ENCODE data around the gene SPEM1.

Gene SPEM1, protein sequence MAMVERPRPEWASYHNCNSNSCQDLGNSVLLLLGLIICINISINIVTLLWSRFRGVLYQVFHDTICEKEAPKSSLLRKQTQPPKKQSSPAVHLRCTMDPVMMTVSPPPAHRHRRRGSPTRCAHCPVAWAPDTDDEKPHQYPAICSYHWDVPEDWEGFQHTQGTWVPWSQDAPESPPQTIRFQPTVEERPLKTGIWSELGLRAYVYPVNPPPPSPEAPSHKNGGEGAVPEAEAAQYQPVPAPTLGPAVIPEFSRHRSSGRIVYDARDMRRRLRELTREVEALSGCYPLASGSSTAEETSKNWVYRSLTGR

GRCh38 chr17:7419819-7420610, at the start of gene SPEM1:
TSS of gene SPEM1 (plus strand) at chr17:7420324. CDS start at chr17:7420385, 61 bp downstream.
- no peaks in the 10 kb centered on the region for H3K27me3 ChIP-seq (ENCODE audit: low read depth)
- H3K4me1 ChIP-seq, result no peaks in the 10 kb centered on the region
- H3K9me3 ChIP-seq, result no peaks in the 10 kb centered on the region
- no peak for DNase-seq (ENCODE audit: low spot score in 2 of 2)
- no peak within 1 kb of the TSS for H3K4me3 ChIP-seq
- in situ Hi-C loops (cut with MboI; ENCODE audit: low sequenced_read_pairs), result no loop called here
- peaks cover 5% of the 10 kb centered on the region; the same call in 1 of the 2 replicates for H3K36me3 ChIP-seq (replicated peaks)

- Histone ChIP-seq H3K4me1 (no peaks in the 10 kb centered on the region), H3K36me3 (replicated peaks) (no peaks in the 10 kb centered on the region), H3K4me3 (no peak overlapping the region), H3K9me3 (no peaks in the 10 kb centered on the region), H3K27me3 (ENCODE audit: low read depth) (no peaks in the 10 kb centered on the region)
- in situ Hi-C loops (cut with MboI; ENCODE audit: low sequenced_read_pairs), result no loop called here
- no peak for DNase-seq (ENCODE audit: low spot score in 2 of 2)
Observed at GRCh38 chr17:7370853-7371252, 49.3 kb upstream of the SPEM1 start.

GRCh38 chr17:7374353-7374752, 45.8 kb upstream of the SPEM1 start:
- in situ Hi-C loops (cut with MboI; ENCODE audit: low sequenced_read_pairs), result no loop called here

DNA sequence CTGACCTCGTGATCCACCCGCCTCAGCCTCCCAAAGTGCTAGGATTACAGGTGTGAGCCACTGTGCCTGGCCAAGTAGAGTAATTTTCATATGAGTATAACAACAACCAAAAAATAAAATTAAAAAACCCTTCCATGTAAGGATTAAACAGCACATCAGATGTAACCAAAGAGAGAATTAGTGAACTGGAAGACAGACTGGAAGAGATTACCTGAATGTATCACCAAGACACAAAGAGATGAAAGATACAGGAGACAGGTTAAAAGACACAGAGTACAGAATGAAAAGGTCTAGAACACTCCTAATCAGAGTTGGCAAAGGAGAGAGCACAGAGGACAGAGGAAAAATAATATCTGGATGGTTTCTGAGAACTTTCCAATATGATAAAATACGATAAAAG, 41.0 kb upstream of the SPEM1 start:
- H3K36me3 ChIP-seq (replicated peaks), result no peaks in the 10 kb centered on the region
- H3K9me3 ChIP-seq, result peaks cover 3% of the 10 kb centered on the region; the same call in 1 of the 2 replicates
- no peaks in the 10 kb centered on the region for H3K4me1 ChIP-seq
- no peak overlapping the region for H3K4me3 ChIP-seq
- H3K27me3 ChIP-seq (ENCODE audit: low read depth), result no peaks in the 10 kb centered on the region
- in situ Hi-C loops (cut with MboI; ENCODE audit: low sequenced_read_pairs), result no loop called here
- no peak for DNase-seq (ENCODE audit: low spot score in 2 of 2)

More at GRCh38 chr17:7374353-7374752, 45.8 kb upstream of the SPEM1 start:
- no peaks in the 10 kb centered on the region for H3K36me3 ChIP-seq (replicated peaks)
- no peaks in the 10 kb centered on the region for H3K27me3 ChIP-seq (ENCODE audit: low read depth)
- peaks cover 3% of the 10 kb centered on the region; the same call in 1 of the 2 replicates for H3K9me3 ChIP-seq
- H3K4me1 ChIP-seq, result no peaks in the 10 kb centered on the region
- no peak for DNase-seq (ENCODE audit: low spot score in 2 of 2)
- H3K4me3 ChIP-seq, result no peak overlapping the region

DNA sequence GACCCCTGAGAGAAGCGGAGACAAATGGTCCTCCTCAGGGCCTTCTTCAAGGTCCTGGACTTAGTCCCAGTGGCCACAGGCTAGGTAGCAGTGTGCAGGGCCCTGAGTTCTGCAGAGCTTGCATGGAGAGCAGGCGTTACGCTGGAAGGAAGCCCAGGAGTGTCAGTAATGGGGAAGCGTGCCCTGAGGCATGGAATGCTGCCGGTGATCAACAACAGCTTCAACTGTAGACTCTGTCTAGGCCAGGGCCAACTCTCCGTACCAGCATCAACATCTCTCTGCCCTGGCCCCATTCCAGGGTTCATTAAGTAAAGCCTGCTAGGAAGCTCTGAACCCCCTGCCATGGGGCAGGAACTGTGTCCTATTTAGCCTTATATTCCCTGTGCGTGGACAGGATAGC, 39.8 kb upstream of the SPEM1 start:
- no peaks in the 10 kb centered on the region for H3K36me3 ChIP-seq (replicated peaks)
- peaks cover 3% of the 10 kb centered on the region; the same call in 1 of the 2 replicates for H3K9me3 ChIP-seq
- H3K4me3 ChIP-seq, result no peak overlapping the region
- DNase-seq (ENCODE audit: low spot score in 2 of 2), result no peak
- H3K4me1 ChIP-seq, result no peaks in the 10 kb centered on the region
- in situ Hi-C loops (cut with MboI; ENCODE audit: low sequenced_read_pairs), result no loop called here
- H3K27me3 ChIP-seq (ENCODE audit: low read depth), result no peaks in the 10 kb centered on the region

GRCh38 chr17:7380855-7381683, 39.1 kb upstream of the SPEM1 start, which contains the start of gene TNK1:
TSS of gene TNK1 (plus strand) at chr17:7381089. CDS start at chr17:7382927, 1,838 bp downstream.
- peaks cover 3% of the 10 kb centered on the region; the same call in 1 of the 2 replicates for H3K9me3 ChIP-seq
- in situ Hi-C loops (cut with MboI; ENCODE audit: low sequenced_read_pairs), result no loop called here
- H3K36me3 ChIP-seq (replicated peaks), result no peaks in the 10 kb centered on the region
- H3K4me3 ChIP-seq, result no peak within 1 kb of the TSS
- H3K4me1 ChIP-seq, result no peaks in the 10 kb centered on the region
- H3K27me3 ChIP-seq (ENCODE audit: low read depth), result no peaks in the 10 kb centered on the region
- DNase-seq (ENCODE audit: low spot score in 2 of 2), result no peak

- no peaks in the 10 kb centered on the region for H3K4me1 ChIP-seq
- H3K4me3 ChIP-seq, result no peak overlapping the region
- DNase-seq (ENCODE audit: low spot score in 2 of 2), result no peak
- peaks cover 3% of the 10 kb centered on the region; the same call in 1 of the 2 replicates for H3K9me3 ChIP-seq
- in situ Hi-C loops (cut with MboI; ENCODE audit: low sequenced_read_pairs), result no loop called here
- no peaks in the 10 kb centered on the region for H3K27me3 ChIP-seq (ENCODE audit: low read depth)
- H3K36me3 ChIP-seq (replicated peaks), result no peaks in the 10 kb centered on the region
Observed at GRCh38 chr17:7382901-7383300, 37.2 kb upstream of the SPEM1 start.

- in situ Hi-C loops (cut with MboI; ENCODE audit: low sequenced_read_pairs), result no loop called here
- Histone ChIP-seq H3K9me3 (peaks cover 3% of the 10 kb centered on the region; the same call in 1 of the 2 replicates), H3K36me3 (replicated peaks) (no peaks in the 10 kb centered on the region), H3K4me1 (no peaks in the 10 kb centered on the region), H3K27me3 (ENCODE audit: low read depth) (no peaks in the 10 kb centered on the region), H3K4me3 (no peak overlapping the region)
- DNase-seq (ENCODE audit: low spot score in 2 of 2), result no peak
Observed at GRCh38 chr17:7383371-7383741, 36.8 kb upstream of the SPEM1 start.

DNA sequence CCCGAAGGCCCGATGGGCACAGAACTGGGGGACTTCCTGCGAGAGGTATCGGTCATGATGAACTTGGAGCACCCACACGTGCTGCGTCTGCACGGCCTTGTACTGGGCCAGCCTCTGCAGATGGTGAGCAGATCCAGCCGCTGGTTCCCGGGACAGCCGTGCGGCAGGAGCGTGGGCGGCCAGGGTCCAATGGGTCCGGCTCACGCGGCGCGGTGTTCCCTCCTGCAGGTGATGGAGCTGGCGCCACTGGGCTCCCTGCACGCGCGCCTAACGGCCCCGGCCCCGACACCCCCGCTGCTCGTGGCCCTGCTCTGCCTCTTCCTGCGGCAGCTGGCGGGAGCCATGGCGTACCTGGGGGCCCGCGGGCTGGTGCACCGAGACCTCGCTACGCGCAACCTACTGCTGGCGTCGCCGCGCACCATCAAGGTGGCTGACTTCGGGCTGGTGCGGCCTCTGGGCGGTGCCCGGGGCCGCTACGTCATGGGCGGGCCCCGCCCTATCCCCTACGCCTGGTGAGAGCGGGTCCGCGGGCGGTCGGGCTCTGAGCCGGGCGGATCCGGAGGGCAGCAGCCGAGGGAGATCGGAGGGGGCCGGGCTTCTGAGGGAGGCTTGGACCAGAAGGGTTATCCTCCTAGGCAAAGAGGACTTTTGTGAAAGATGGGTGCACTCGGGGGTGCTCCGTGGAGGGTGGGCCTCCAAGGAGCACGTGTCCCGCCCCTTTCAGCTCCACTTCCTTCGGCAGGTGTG, 36.2 kb upstream of the SPEM1 start:
- Histone ChIP-seq H3K9me3 (peaks cover 3% of the 10 kb centered on the region; the same call in 1 of the 2 replicates), H3K36me3 (replicated peaks) (no peaks in the 10 kb centered on the region), H3K4me1 (no peaks in the 10 kb centered on the region), H3K27me3 (ENCODE audit: low read depth) (no peaks in the 10 kb centered on the region), H3K4me3 (no peak overlapping the region)
- no peak for DNase-seq (ENCODE audit: low spot score in 2 of 2)
- in situ Hi-C loops (cut with MboI; ENCODE audit: low sequenced_read_pairs), result no loop called here

- Histone ChIP-seq H3K4me3 (no peak overlapping the region), H3K4me1 (no peaks in the 10 kb centered on the region), H3K27me3 (ENCODE audit: low read depth) (no peaks in the 10 kb centered on the region), H3K36me3 (replicated peaks) (no peaks in the 10 kb centered on the region; the same call in 1 of the 2 replicates), H3K9me3 (no peaks in the 10 kb centered on the region)
- DNase-seq (ENCODE audit: low spot score in 2 of 2), result no peak
- in situ Hi-C loops (cut with MboI; ENCODE audit: low sequenced_read_pairs), result no loop called here
Observed at GRCh38 chr17:7384489-7385081, 35.5 kb upstream of the SPEM1 start.

DNA sequence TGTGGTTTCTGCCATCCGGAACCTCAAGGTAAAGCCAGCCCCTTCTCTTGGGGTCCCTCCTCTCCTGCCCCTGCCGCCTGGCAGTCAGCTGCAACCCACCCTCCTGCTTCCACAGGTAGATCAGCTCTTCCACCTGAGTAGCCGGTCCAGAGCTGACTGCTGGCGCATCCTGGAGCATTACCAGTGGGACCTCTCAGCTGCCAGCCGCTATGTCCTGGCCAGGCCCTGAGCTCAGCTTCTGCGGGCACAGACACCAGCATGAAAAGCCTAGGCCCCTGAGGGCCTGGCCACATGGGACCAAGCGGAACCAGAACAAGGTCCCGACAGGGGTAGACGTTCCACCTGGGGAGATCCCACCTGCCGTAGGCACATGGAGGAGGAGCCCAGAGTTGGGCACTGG, 31.3 kb upstream of the SPEM1 start:
- no peaks in the 10 kb centered on the region for H3K9me3 ChIP-seq
- in situ Hi-C loops (cut with MboI; ENCODE audit: low sequenced_read_pairs), result no loop called here

DNA sequence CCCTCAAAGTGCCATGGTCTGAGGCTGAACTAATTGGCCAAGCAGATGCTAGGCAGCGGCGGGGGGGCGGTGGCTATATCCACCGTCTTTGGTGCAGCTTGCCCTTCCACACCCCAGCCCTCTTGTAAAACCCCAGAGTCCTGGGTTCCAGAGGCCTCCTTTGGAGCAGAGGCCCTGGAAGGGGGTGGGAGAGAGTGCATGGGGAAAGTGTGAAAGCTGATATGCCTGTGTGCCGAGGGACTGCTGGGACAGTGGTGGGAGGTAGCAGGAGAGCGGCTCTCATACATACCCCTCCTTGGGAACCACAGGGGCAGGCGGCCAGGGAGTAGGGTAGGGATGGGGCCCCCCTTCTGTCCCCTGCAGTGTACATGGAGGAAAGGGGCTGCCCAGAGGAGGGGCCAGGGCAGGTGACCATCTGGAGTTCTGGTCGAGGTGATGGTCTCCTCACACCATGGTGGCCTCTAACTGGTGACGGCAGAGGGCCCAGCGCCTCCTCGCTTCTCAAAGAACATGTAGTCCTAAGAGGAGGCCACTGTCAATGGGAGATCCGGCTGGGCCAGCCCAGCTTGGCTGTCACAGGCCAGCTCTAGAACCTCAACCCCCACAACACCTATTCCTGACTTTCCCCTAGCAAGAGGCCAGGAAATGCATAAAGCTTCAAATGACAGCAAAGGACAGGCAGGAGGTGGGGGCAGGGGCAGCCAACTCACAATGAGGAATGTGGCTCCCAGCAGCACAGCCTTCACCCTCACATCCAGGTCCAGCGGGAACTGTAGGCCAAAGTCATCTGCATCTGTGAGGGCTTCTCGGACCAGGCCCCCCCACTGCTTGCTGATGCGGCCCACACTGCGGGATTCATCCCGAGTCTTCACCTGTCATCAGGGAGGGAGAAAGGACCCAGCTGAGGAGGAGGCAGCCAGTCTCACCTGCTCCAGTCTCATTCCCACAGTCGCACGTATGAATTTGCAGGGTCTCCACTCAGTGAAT, 29.9 kb upstream of the SPEM1 start:
- Histone ChIP-seq H3K4me3 (no peak overlapping the region), H3K27me3 (ENCODE audit: low read depth) (no peaks in the 10 kb centered on the region), H3K4me1 (peaks cover 5% of the 10 kb centered on the region), H3K9me3 (no peaks in the 10 kb centered on the region), H3K36me3 (replicated peaks) (no peaks in the 10 kb centered on the region; the same call in 1 of the 2 replicates)
- no peak for DNase-seq (ENCODE audit: low spot score in 2 of 2)
- in situ Hi-C loops (cut with MboI; ENCODE audit: low sequenced_read_pairs), result no loop called here

More for the DNA sequence above, 31.3 kb upstream of the SPEM1 start:
- H3K4me1 ChIP-seq, result no peaks in the 10 kb centered on the region; the same call in 1 of the 2 replicates
- no peak for DNase-seq (ENCODE audit: low spot score in 2 of 2)
- H3K36me3 ChIP-seq (replicated peaks), result no peaks in the 10 kb centered on the region; the same call in 1 of the 2 replicates
- H3K27me3 ChIP-seq (ENCODE audit: low read depth), result no peaks in the 10 kb centered on the region
- no peak overlapping the region for H3K4me3 ChIP-seq

Data from HAP-1 (cell line).